GM19023 (cell line): ENCODE measurements around the gene CDK5RAP2.
"Not testable (repeated sequence)": the region's sequence is repeated elsewhere in the genome, so short reads cannot be mapped to it uniquely, and the experiment has no call there.

ENCODE experiments used
- ATAC-seq: cut with Tn5 transposase; IDR thresholded peaks from one replicate; pipeline ENCODE4 v1.9.1; 2021; ENCODE audit warnings: mild to moderate bottlenecking, moderate library complexity; ENCODE audit not compliant: unreplicated experiment

Gene CDK5RAP2

GRCh38 chr9:120592210-120592609, 12.2 kb upstream of the CDK5RAP2 start:
- no peak for ATAC-seq

GRCh38 chr9:120587328-120587727, 7.4 kb upstream of the CDK5RAP2 start:
- ATAC-seq: no peak

DNA sequence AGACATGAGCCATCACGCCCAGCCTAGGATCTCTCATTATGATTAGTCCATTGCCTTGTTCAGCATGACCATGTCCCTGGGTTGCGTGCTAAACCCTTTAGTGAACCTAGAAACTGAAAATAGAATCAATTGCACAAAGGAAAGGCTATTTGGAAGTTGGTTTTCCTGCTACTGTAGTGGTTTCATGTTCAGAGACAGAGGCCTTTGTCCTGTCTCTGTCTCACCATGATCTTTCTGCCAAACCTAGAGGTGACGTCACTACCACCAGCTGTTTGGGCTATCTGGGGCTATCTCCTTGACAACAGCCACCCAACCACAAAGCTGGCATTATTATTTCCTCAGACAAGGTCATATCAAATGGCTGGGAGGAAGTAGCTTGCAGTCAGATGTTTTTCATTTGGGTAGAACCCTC, 4.0 kb upstream of the CDK5RAP2 start:
- peak; percentile 37 for ATAC-seq

DNA sequence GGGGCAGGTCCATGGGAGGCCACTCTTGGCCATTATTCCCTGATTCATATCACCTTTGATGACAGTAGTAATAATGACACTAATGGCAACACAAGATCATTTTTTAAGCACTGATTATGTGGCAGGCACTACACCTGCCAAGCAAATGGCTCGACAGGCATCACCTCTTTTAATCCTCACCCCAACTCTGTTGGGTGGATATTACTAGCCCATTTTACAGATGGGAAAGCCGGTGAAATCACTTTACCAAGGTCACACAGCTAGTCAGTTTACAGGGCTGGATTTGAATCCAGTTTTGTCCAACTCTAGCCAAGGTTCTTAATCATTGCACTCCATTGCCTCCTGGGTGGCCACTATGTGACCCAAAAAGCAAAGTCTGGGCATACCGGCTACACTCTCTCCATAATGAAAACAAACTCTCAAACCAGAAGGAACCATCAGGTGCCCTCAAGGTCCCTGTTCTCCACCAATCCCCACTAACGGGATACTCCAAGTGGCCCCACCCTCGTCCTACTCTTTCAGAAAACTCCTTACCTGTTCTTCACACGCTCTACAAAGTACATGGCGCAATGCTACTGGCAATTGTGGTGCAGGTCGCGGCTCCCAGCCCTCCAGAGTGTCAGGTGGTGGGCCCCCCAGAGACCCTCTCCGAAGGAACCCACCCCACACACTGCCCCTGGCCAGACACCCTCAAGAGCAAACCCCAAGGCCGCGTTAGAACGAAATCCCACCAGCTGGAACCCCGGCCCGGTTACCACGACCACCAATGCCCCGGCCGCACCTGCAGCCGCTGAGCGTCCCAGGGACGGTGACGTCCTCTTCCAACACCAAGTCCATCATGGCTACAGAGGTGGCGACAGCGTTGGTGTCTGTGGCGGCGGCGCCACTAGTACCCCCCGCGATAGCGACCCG, 572 bp downstream of the CDK5RAP2 start:
- peak; percentile 48 for ATAC-seq

- ATAC-seq: no peak
These were observed 5.5 kb downstream of the CDK5RAP2 start for GRCh38 chr9:120574473-120574872.

DNA sequence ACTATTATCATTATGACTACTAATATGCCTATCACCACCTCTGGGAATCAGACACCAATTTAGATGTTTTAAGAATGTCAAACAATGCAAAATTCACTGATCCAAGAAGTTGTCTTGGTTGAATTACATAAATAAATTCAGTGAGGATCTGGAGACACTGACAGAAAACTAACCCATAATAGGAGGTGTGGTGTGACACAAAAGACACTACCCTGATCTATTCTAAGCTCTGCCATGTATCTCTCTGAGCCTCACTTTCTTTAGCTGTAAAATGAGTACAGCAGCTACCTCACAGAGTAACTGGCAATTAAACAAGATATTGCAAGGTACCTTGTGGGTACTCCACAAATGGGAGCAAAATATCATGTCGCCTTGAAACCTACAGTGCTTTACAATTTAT, 7.5 kb downstream of the CDK5RAP2 start:
- no peak for ATAC-seq

GRCh38 chr9:120571443-120572257, 8.3 kb downstream of the CDK5RAP2 start:
- no peak for ATAC-seq

DNA sequence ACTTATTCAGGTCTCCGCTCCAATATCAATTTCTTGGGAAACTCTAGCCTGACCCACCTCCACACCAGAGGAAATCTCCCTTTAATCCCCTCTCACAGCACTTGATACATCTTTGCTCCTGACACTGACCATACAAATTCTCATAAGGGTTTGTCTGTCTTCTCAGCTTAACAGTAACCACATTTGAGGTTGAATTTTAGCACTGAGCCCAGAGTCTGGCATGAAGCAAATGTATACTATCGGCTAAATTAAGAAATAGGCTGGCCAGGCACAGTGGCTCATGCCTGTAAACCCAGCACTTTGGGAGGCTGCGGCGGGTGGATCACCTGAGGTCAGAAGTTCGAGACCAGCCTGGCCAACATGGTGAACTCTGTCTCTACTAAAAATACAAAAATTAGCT, 9.7 kb downstream of the CDK5RAP2 start:
- ATAC-seq: no peak

DNA sequence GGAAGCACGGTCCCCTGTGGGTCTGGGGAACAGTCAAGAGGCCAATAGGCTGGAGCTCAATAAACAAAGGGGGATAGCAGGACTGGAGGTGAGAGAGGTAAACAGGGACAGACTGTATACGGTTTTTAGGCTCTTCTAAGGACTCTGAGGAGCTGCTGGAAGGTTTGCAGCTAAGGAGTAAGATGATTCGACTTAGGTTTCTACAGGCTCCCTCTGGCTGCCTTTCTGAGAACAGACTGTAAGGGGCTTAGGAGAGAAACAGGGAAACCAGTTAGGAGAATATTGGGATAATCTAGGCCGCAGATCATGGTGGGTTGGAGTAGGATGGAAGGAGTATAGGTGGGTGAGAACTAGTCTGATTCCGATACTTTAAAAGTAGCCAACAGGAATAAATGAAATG, 10.4 kb downstream of the CDK5RAP2 start:
- ATAC-seq: no peak

- ATAC-seq: no peak
These were observed 11.2 kb downstream of the CDK5RAP2 start for GRCh38 chr9:120568816-120569215.

DNA sequence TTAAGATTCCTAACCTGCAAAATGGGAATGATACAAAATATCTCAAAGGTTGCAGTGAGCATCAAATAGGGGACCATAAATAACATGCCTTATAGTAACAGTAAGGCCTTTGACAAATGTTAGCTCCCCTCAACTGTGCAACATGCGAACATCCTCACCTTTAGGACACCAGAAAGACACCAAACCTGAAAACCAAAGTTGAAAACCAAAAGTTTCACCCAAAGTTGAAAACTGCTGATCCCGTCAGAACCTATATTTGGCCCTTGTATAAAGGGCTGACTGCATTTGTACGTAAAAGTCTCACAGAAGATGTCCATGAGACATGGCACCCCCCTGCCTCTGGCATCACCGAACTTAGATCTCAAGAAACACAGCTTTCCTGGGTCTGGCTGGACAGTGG, 12.1 kb downstream of the CDK5RAP2 start:
- ATAC-seq: no peak

DNA sequence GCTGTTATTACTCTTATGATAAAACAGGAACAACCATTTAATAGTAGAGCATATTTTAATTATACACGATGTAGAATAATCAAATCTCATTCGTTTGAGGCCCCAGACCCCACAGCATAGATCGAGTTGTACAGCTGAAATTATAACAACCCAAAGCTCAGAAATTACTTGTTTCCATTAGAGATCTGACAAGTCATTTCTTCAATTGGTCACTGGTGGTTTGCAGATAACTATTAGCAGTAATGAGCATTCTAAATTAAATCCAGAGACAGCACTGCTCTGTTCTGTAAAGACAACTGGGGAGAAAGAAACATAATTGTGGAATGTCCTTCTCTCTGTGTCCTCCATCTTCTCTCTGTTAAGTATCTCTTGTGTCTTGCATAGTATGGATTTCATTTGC, 12.9 kb downstream of the CDK5RAP2 start:
- ATAC-seq: no peak

DNA sequence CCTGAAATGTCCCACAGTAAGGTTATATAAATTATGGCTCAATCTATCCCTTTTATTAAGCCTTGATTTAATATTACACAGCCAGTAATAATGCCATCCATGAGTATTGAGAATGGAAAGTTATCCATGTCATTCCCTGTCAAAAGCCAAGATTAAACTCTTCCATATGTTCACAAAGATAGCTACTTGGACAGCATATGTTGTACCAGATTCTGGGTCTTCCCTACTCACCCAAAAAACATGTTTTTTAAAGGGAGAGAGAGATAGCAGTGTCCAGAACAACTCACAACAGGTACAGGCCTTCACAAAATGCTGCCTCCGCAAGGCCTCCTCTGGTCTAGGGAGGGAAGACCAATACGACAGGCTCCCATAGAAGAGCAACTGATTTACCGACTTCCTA, 15.4 kb downstream of the CDK5RAP2 start:
- no peak for ATAC-seq

- ATAC-seq: no peak
These were observed 17.0 kb downstream of the CDK5RAP2 start for GRCh38 chr9:120562861-120563443.

DNA sequence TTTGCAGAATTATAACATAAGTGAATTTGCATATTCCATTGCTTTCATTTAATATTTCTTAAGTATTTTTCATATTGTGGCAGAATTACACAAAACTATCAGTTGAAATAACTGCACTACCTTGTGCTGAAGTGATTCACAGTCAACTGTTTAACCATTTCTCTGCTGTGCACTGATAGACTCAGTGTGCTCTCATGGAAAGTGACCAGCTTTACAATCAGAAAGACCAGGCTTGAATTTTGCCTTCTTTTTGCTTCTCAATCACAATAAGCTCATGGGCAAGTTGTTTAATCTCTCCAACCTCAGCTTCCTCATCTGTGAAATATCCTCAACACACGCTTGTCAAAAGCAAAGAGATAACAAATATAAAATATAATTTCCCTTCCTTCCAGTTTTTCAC, 18.3 kb downstream of the CDK5RAP2 start:
- ATAC-seq: no peak

DNA sequence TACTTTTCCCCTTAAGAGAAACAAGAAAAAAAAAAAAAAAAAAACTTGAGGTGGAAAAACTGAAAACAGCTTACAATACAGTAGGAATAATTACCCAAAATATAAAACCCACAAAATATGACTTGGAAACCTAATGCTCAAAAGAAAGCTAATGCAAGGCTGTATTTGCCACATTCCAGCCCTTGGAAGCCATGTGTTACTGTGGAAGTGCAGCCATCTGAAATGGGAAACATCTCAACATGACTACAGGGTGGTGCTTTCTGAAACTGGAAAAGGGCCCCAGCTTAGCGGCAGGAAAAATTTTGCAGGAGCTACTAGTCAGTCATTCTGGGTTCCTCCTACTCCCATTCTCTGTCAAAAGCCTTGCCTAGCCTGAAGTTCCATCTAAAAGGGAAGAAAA, 20.4 kb downstream of the CDK5RAP2 start:
- ATAC-seq: no peak

DNA sequence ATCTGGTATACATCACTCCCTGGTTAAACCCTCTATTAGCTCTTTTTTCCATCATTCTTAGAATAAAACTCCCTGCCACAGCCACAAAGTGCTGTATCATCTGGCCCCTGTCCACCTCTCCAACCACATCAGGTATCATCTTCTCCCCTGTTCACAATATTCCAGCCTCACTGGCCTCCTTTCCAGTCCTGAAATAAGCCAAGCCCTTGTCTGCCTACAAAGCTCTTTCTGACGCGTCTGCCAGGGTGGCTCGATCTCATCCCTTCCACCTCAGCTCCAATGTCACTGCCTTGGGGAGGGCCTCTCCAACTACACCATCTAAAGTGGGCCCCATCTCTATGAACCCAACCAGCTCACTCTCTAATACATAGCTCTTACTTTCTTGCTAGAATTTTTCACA, 21.5 kb downstream of the CDK5RAP2 start:
- no peak for ATAC-seq

GRCh38 chr9:120557205-120557604, 22.8 kb downstream of the CDK5RAP2 start:
- ATAC-seq: no peak

DNA sequence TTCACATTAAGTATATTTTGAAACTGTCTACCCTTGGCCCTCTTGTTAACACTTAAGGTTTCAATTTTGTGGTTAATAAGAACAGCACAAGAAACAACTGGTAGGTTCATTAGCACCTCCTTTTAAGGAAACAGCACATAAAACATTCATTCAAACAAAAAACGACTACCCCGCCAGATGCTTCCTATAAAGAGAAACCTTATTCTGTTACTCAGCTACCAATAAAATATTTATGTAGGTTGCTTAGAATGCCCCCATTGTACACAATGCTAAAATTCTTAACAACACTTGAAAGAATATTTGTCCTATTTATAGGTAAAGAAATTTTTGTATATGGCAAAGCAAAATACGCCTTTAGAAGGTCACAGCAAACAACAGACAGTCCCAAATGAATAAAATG, 23.2 kb downstream of the CDK5RAP2 start:
- ATAC-seq: no peak

DNA sequence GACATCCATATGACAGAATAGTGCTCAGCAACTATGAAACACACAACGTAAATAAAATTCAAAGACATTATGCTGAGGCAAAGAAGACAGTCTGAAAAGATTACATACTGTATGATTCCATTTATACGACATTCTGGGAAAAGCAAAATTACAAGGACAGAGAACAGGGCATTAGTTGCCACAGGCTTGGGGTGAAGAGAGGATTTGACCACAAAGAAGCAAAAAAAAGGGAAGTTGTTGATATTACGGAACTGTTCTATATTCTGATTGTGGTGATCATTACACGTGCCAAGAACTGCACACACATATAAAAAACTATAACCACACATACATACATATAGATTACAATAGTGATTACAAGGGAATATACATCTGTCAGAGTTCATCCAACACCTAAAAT, 24.1 kb downstream of the CDK5RAP2 start:
- no peak for ATAC-seq

GRCh38 chr9:120552210-120552704, 27.7 kb downstream of the CDK5RAP2 start:
- not testable (repeated sequence) for ATAC-seq
